Upper lobe of right lung (tissue), 1 donor: ENCODE data around the gene ADGRD1. TPM values are rescaled to one million over a fixed set of nuclear protein-coding genes. Genes with fewer than 3 reads are reported as not detected.
A peak's percentile ranks its signal among the peaks of the same experiment; 100 is the strongest.

ENCODE experiments used
- ATAC-seq: fragments of 200-7000 bp; cut with Tn5 transposase; one replicate; pipeline ENCODE4 v1.9.1; 2020; ENCODE audit warnings: mild to moderate bottlenecking, moderate library complexity
- DNase-seq: peaks from one replicate; pipeline ENCODE4 v3.0.0-alpha.2; 2020
- H3K27ac ChIP-seq: fragments of 200-600 bp; one replicate; pipeline ENCODE4 v1.8.0; 2022
- H3K27me3 ChIP-seq: fragments of 200-600 bp; one replicate; pipeline ENCODE4 v1.8.0; 2022; ENCODE audit warnings: mild to moderate bottlenecking
- H3K36me3 ChIP-seq: fragments of 200-600 bp; one replicate; pipeline ENCODE4 v1.8.0; 2022
- H3K4me1 ChIP-seq: fragments of 200-600 bp; one replicate; pipeline ENCODE4 v1.8.0; 2022
- H3K4me3 ChIP-seq: fragments of 200-600 bp; one replicate; pipeline ENCODE4 v1.8.0; 2022; ENCODE audit warnings: mild to moderate bottlenecking
- H3K9me3 ChIP-seq: fragments of 200-600 bp; one replicate; pipeline ENCODE4 v1.8.0; 2022
- intact Hi-C: fragments of 100-400 bp; cut with DNase I; formaldehyde crosslinking; loops from one replicate; pipeline ENCODE4 v1.11.0; 2022
- total RNA-seq: library from RNA; stranded (reverse); fragmentation: NEBNext Ultra II Directional; extraction: Animal tissue kit (Norgen Biotek cat#: 25700); gene quantifications from one replicate; pipeline ENCODE4 v1.2.1, GENCODE V29; 2021
- TF ChIP-seq, protein P1 (sequence below): fragments of 200-600 bp; IDR thresholded peaks from one replicate; pipeline ENCODE4 v1.8.0; 2022; ENCODE audit warnings: antibody characterized with exemption
- donor health status: DM: no; HTN: yes; CAD: no; lungs with severe emphysema.

The ADGRD1 gene
- total RNA-seq, 1 donor from 2014 or later, result 113 TPM

DNA sequence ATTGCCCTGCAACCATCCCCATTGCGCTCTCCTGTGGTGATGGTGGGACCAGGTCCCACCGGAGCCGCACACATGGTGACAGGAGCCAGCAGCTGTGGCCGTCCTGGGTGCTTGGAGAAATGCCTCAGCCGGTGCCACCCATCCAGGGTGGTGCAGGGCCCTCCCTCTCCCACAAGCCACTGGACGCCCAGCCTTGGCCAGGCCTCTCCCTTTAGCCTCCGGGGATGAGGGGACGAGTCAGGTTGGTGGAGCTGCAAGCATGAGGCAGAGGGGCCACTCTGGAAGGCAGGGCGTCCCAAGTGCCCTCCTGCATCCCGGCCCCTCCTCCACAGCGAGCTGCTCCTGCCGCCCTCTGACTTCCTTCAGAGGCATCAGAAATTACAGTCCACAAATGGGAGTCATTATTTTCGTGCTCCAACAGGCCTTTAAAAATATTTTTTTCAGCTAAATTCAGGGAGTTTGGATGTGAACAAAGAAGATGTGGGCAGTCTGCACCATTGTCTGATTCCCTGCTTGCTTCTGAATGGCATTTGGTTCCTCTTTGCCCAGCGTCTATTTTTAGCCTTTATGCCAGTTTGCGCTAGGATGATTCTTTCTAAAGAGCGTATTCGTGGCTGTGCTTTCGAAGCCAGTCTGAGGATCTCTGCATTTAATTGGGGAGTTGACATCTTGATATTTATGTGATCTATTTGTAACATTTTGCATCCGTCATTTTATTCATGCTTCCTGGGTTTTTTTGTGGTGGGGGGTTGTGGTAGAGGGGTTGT is 189.4 kb downstream of the ADGRD1 start:
- H3K27me3 ChIP-seq, result no peaks in the 10 kb centered on the region
- H3K27ac ChIP-seq, result no peak overlapping the region
- peak; percentile 10 for ATAC-seq
- intact Hi-C loops, result no loop called here
- DNase-seq, result no peak
- H3K4me3 ChIP-seq, result no peak overlapping the region
- TF ChIP-seq, protein P1, sequence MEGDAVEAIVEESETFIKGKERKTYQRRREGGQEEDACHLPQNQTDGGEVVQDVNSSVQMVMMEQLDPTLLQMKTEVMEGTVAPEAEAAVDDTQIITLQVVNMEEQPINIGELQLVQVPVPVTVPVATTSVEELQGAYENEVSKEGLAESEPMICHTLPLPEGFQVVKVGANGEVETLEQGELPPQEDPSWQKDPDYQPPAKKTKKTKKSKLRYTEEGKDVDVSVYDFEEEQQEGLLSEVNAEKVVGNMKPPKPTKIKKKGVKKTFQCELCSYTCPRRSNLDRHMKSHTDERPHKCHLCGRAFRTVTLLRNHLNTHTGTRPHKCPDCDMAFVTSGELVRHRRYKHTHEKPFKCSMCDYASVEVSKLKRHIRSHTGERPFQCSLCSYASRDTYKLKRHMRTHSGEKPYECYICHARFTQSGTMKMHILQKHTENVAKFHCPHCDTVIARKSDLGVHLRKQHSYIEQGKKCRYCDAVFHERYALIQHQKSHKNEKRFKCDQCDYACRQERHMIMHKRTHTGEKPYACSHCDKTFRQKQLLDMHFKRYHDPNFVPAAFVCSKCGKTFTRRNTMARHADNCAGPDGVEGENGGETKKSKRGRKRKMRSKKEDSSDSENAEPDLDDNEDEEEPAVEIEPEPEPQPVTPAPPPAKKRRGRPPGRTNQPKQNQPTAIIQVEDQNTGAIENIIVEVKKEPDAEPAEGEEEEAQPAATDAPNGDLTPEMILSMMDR, result no peak
- H3K4me1 ChIP-seq, result no peaks in the 10 kb centered on the region
- H3K9me3 ChIP-seq, result no peaks in the 10 kb centered on the region
- no peaks in the 10 kb centered on the region for H3K36me3 ChIP-seq

DNA sequence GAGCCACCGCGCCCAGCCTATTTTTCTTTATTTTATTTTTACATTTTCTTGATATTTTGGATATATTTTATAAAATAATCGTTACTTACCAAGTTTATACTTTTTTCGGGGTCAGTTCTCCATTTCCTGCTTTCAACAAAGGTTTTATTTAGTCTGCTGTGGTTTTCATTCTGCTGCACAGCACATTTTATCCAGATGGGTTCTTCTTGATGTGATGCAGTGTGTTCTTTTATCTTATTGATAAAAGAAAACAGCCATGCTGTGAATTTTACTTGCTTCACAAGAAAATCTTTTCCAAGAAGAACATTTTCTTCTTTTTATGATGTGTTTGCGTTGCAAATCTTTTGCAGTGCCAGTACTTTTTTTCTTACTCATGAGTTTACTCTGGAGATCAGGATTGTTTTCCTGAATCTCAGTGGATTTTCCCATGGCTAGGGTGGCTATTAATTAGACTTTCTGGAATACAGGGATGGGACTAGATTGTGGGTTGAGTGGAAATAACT is 192.5 kb downstream of the ADGRD1 start:
- intact Hi-C loops, result no loop called here
- Histone ChIP-seq H3K4me1 (no peaks in the 10 kb centered on the region), H3K4me3 (no peak overlapping the region), H3K9me3 (no peaks in the 10 kb centered on the region), H3K27ac (no peak overlapping the region), H3K36me3 (no peaks in the 10 kb centered on the region), H3K27me3 (no peaks in the 10 kb centered on the region)
- TF ChIP-seq, protein P1, result no peak
- DNase-seq (no peak), ATAC-seq (no peak)

DNA sequence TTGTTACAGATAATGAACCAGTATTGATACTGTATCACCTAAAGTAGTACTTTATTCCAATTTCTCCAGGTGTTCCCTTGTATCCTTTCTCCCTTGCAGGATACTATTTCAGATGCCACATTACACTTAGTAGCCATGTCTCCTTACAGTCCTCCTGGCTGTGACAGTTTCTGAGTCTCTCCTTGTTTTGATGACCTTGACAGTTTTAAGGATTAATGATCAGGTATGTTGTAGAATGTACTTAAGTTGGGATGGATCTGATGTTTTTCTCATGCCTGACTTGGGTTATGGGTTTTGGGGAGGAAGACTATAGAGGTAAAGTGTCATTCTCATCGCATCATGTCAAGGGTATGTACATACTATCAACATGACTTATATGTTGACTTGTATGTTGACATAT is 193.6 kb downstream of the ADGRD1 start:
- intact Hi-C loops, result no loop called here
- DNase-seq (no peak), ATAC-seq (no peak)
- Histone ChIP-seq H3K4me1 (no peaks in the 10 kb centered on the region), H3K36me3 (no peaks in the 10 kb centered on the region), H3K27ac (no peak overlapping the region), H3K4me3 (no peak overlapping the region), H3K27me3 (no peaks in the 10 kb centered on the region), H3K9me3 (no peaks in the 10 kb centered on the region)
- TF ChIP-seq, protein P1, result no peak

DNA sequence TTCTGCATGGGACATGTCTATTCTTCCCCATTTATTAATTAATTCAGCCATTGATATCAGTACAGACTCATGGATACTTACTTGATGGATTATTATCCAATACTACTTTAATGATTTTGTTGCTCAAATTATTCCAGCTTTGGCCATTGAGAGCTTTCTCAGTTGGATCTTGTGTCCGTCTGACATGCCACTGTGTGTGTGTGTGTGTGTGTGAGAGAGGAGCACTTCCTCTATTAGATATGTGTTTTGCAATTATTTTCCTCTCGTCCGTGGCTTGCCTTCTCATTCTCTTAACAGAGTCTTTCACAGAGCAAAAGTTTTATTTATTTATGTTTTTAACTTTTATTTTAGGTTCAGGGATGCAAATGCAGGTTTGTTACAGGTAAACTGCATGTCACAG is 194.2 kb downstream of the ADGRD1 start:
- no peaks in the 10 kb centered on the region for H3K27me3 ChIP-seq
- no peak for DNase-seq
- TF ChIP-seq, protein P1, result no peak
- no peaks in the 10 kb centered on the region for H3K4me1 ChIP-seq
- no peaks in the 10 kb centered on the region for H3K36me3 ChIP-seq
- no peak overlapping the region for H3K4me3 ChIP-seq
- intact Hi-C loops, result no loop called here
- H3K27ac ChIP-seq, result no peak overlapping the region
- no peaks in the 10 kb centered on the region for H3K9me3 ChIP-seq
- peak; percentile 52 for ATAC-seq

DNA sequence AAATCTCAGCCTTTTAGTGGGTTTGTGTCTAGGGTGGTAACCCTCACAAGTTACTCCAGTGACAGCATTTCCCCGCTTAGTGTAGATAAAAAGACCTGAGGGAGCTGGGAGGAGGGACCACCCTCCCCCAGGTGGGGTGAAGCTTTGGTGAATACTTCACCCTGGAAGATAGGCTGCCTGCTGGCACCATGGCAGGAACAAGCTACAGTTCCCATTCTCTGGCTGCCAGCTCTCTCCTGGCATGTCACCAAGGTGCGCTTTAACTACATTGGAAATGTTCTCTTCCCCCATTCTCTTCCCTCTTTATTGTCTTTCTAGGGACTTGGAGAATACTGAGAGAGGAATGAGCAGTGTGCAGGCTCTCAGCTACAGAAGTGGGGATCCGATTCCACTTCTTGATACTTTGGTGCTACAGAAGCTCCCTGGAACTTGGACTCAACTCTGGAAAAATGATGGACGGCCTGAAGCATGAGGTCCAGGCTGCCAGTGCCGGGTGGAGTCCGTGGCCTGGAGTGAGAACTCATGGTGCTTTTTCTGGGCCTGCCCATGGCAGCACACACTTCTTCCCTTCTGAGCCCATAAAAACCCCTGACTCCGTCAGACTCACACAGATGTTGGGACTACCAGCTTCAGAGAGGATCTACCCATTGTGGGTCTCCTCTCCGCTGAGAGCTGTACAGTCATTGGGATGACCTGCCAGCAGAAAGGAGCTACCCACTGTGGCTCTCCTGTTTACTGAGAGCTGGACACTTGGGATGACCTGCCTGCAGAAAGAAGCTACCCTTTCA is 198.0 kb downstream of the ADGRD1 start:
- no peaks in the 10 kb centered on the region for H3K9me3 ChIP-seq
- DNase-seq, result no peak
- no peaks in the 10 kb centered on the region for H3K4me1 ChIP-seq
- H3K4me3 ChIP-seq, result no peak overlapping the region
- intact Hi-C loops, result no loop called here
- no peak overlapping the region for H3K27ac ChIP-seq
- H3K36me3 ChIP-seq, result no peaks in the 10 kb centered on the region
- H3K27me3 ChIP-seq, result no peaks in the 10 kb centered on the region
- ATAC-seq, result peak; percentile 8
- TF ChIP-seq, protein P1, result no peak
